RKO (cell line): Measurements from ENCODE around the gene ATP2C2.
"Not testable (repeated sequence)": the region's sequence is repeated elsewhere in the genome, so short reads cannot be mapped to it uniquely, and the experiment has no call there.

ENCODE experiments used
- DNase-seq: peaks from one replicate; pipeline ENCODE4 v3.0.0-alpha.2; 2016; ENCODE audit warnings: low spot score

The ATP2C2 gene, protein sequence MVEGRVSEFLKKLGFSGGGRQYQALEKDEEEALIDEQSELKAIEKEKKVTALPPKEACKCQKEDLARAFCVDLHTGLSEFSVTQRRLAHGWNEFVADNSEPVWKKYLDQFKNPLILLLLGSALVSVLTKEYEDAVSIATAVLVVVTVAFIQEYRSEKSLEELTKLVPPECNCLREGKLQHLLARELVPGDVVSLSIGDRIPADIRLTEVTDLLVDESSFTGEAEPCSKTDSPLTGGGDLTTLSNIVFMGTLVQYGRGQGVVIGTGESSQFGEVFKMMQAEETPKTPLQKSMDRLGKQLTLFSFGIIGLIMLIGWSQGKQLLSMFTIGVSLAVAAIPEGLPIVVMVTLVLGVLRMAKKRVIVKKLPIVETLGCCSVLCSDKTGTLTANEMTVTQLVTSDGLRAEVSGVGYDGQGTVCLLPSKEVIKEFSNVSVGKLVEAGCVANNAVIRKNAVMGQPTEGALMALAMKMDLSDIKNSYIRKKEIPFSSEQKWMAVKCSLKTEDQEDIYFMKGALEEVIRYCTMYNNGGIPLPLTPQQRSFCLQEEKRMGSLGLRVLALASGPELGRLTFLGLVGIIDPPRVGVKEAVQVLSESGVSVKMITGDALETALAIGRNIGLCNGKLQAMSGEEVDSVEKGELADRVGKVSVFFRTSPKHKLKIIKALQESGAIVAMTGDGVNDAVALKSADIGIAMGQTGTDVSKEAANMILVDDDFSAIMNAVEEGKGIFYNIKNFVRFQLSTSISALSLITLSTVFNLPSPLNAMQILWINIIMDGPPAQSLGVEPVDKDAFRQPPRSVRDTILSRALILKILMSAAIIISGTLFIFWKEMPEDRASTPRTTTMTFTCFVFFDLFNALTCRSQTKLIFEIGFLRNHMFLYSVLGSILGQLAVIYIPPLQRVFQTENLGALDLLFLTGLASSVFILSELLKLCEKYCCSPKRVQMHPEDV

DNA sequence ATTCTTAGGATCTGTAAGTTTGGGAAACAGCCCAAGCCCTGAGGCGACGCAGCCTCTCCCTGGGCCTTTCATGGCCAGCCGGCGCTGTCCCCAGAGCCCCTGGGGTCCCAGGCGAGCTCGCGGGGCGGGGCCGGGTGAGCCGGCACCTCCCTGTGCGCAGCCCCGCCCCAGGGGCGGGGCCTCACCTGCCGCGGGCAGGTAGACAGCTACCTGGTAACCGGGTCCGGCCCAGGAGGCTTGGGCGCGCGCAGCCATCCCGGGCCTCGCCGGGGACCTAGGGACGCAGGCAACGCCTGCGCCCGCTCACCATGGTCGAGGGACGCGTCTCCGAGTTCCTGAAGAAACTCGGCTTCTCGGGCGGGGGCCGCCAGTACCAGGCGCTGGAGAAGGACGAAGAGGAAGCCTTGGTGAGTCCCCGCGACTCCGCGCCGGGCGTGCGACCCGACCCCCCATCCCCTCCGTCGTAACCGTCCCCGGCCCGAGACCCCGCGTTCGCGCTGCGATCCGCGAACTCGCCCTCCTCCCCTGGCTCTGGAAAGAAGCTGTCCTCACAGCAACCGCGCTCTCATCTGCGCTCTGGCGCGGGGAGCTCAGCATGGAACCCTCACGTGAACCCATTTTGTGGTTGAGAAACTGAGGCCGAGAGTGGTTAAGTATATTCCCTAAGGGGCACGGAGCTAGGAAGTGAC, at the start of gene ATP2C2:
Gene ATP2C2, plus strand, starts transcription at position 231 of the 689 bp plus-strand sequence. Its CDS starts 78 bp downstream, at position 309.
- no peak for DNase-seq

DNA sequence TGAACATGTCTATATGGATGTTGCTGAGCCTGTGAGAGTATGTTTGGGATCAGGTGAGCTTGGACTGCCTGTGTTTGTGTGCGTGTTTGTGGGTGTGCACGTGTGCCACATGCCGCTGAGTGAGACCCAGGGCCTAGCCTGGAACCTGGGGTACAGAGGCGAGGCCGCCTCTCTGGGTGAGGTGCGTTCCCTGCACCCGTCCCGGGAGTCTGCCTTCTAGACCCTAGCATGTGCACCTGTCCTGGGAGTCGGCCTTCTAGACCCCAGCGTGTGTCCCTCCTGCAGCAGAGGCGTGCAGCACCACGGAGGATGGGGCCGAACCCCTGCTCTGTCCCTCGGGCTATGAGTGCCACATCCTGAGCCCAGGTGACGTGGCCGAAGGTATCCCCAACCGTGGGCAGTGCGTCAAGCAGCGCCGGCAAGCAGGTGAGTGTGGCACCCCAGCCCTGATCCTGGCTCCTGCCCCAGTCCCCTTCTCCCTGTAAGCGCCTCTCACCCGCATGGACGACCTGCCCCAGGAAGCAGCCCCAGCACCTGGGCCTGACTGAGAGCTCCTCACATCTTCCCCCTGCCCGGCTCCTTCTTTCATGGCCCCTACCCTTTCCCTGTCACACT, 49.1 kb upstream of the ATP2C2 start:
- DNase-seq = no peak

- no peak for DNase-seq
Measured at GRCh38 chr16:84320511-84320910, 47.8 kb upstream of the ATP2C2 start.

DNA sequence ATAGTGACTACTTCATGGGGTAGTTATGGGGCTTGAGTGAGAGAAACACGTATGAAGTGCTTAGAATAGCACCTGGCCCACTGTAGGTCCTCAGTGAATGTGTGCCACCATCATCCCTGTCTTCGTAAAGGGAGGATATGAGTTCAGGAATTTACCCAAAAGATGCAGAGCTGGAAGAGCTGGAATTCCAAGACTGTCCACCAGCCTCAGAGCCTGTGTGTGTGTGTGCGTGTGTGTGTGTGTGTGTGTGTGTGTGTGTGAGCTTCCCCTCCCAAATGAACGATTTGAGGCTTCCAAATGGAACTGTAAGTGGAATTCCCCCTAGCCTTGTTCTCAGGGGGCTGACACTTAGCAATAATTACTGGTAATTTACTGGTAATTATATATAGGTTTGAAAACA, 46.4 kb upstream of the ATP2C2 start:
- no peak for DNase-seq

GRCh38 chr16:84322749-84323148, 45.6 kb upstream of the ATP2C2 start:
- DNase-seq = no peak

GRCh38 chr16:84323606-84324005, 44.7 kb upstream of the ATP2C2 start:
- no peak for DNase-seq

DNA sequence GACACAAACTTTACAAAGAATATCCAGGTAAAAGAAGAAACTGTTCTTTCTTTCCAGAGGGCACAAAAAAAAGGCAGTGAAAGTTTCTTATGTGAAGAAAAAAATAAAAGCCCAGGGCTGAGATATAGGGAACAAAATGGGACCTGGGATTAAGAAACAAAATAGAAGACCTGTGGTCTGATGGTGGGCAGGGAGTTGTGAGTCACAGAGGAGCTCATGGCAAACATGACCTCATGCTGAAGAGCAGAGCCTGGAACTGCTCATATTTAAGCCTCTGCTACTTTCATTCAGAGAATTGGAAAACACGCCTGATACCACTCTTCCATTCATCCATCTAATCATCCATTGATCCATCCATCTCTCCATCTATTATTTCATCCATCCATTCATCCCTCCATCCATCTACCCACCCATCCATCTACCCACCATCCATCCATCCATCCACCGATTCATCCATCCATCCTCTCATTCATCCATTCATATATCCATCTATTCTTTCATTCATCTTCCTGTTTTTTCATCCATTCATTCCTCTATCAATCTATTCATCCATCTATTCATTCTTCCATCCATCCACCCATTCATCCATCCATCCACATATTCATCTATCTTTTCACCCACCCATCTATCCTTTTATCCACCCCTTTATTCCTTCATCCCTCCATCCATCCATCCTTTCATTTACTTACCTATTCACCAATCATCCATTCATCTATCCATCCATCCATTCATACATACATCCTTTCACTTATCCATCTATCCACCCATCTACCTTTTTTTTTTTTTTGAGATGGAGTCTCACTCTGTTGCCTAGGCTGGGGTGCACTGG, 43.7 kb upstream of the ATP2C2 start:
- no peak for DNase-seq

DNA sequence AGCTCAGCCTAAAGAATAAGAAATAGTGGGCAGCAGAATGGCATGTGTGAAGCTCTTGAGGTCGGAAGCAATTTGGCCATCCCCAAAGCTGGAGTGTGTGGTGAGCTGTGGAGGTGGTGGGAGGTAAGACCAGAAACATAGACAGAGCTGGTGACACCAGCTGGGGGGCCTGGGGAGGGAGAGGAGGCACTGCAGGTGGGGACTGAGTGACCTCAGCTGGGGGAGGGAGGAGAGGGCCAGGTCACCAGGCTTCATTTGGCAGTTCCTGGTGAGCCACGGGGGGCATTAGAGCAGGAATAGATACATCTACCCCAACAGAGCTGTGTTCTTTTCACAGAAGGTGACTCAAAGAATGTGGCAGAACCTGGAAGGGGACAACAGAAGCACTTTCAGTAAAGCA, 41.8 kb upstream of the ATP2C2 start:
- DNase-seq = no peak

GRCh38 chr16:84327926-84328505, 40.3 kb upstream of the ATP2C2 start:
- DNase-seq = no peak

DNA sequence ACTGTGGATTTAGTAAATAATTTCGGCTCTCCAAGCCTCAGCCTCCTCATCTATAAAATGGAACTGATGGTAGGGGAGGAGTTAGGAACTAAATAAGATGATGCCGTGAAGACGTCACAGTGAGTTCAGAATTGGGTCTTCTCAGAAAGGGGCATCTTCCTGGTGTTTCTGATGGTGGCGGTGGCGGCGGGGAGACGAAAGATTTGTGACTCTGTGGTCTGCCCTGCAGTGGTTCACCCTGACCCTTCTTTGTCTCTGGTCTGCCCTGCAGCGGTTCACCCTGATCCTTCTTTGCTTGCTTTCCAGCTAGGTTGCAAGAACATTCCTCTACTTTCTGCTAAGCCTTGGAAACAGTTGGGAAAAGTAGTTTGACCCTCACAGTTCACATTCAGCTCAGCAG, 39.3 kb upstream of the ATP2C2 start:
- no peak for DNase-seq

DNA sequence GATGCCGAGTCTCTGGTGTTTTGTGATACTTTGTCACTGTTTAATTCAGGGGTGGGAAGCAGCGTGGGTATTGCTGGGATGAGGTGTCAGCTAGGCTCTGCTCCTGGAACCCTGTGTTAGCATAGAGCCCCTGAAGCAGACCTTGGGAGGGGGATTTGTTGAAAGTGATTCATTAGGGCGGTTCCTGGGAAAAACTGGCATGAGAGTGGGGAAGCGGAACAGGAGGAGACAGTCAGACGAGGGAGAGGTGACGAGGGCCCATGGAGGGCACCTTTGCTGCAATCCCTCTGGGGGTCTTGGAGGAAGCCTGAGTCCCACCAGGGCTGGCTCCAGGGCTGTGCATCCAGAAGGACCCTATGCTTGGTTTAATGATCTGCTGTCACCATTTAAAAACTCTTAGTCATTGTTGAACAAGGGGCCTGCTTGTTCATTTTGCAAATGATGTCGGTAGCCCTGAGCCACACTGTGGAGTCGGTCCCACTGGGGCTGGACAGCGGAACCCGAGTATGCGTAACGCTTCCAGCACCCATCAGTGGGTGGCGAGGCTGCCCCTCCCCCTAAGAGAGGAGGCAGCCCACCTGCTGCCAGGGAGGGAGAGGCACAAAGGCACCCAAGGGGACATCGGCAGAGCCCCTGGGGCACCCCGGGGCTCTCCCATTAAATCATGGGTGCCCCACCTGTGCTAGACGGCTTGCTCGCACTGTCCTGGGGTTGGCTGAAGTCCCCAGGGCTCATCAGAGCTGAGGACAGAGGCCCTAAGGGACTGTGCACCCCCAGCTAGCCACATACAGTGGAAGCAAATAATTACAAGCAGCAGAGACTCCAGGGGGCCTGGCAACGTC, 38.3 kb upstream of the ATP2C2 start:
- no peak for DNase-seq

GRCh38 chr16:84330685-84331050, 37.7 kb upstream of the ATP2C2 start:
- DNase-seq = no peak

- DNase-seq = peak; percentile 49
Measured at GRCh38 chr16:84331998-84332780, 36.1 kb upstream of the ATP2C2 start.

DNA sequence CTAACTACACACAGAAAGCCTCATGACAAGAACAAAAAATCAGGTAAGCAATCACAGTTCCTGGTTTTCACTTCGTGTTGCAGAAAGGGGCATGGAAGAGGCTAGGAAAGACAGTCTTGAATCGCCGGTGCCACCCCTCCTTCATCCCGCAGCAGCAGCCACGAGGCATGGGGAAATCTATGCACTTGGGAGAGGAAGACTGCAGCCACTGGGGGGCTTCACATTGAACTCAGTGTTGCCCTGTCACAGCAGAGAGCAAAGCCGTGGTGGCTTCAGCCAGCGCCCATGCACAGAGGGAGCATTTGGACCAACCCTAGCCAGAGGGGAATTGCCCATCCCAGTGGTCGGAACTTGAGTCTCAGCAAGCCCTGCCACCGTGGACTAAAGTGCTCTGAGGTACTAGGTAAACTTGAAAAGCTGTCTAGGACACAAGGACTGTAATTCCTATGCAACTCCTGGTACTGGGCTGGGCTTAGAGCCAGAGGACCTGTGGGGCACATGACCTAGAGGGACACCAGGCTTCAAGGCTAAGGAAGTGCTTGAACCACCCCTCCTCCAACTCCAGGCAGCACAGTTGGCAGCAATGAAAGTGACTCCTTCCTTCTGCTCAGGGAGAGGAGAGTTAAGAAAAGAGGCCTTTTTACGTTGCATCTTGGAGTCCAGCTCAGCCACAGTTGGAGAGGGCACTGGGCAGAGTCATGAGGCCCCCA, 35.2 kb upstream of the ATP2C2 start:
- no peak for DNase-seq

GRCh38 chr16:84334058-84334457, 34.3 kb upstream of the ATP2C2 start:
- no peak for DNase-seq

- no peak for DNase-seq
Measured at GRCh38 chr16:84334482-84334881, 33.9 kb upstream of the ATP2C2 start.

DNA sequence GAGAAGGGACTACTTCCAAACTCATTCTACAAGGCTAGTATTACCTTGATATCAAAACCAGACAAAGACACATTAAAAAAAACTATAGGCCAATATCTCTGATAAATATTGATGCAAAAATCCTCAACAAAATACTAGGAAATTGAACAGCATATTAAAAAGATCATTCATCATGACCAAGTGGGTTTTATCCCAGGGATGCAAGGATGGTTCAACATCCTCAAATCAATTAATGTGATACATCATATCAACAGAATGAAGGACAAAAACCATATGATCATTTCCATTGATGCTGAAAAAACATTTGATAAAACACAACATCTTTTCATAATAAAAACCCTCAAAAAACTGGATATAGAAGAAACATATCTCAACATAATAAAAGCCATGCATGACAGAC, 31.1 kb upstream of the ATP2C2 start:
- not testable (repeated sequence) for DNase-seq

GRCh38 chr16:84339311-84339710, 29.0 kb upstream of the ATP2C2 start:
- no peak for DNase-seq
